H1 (cell line): ENCODE data around the gene GNAL. TPM values are rescaled to one million over a fixed set of nuclear protein-coding genes. Genes with fewer than 3 reads are reported as not detected.

Source experiments
- CTCF ChIA-PET: fragments of 300-600 bp; sonication (Branson Sonifier 250); formaldehyde crosslinking; loops from one replicate; lab custom pipeline; 2021; ENCODE audit not compliant: partially characterized antibody; lab: Charles Lee
- POLR2A ChIA-PET: fragments of 300-600 bp; sonication (Branson Sonifier 250); formaldehyde crosslinking; loops from one replicate; lab custom pipeline; 2021; ENCODE audit warnings: inconsistent platforms; ENCODE audit not compliant: partially characterized antibody; lab: Charles Lee
- DNase-seq, 2 experiments: peaks; one replicate each; pipeline versions ENCODE4 v3.0.0 to v3.0.0-alpha.2; 2010 to 2022; ENCODE audit warnings: low spot score in 2 of 2, low read depth in 1 of 2, mixed read lengths in 1 of 2
- FAIRE-seq: peaks from 2 replicates; lab custom pipeline; 2011; peaks lifted over from hg19 to GRCh38; lab: Jason Lieb, UNC
- H2AFZ ChIP-seq: 2 replicates; pipeline ENCODE4 v1.8.1; 2012; ENCODE audit warnings: low read length, inconsistent platforms
- H2AK5ac ChIP-seq: 2 replicates; pipeline ENCODE4 v1.6.1; 2013; ENCODE audit warnings: low read depth, low read length
- H2BK120ac ChIP-seq: replicated peaks from 2 replicates; pipeline ENCODE3; 2013; ENCODE audit warnings: low read depth, low read length, inconsistent platforms
- H2BK12ac ChIP-seq: 2 replicates; pipeline ENCODE4 v1.6.1; 2013; ENCODE audit warnings: low read depth, low read length
- H2BK15ac ChIP-seq: 2 replicates; pipeline ENCODE4 v1.6.1; 2013; ENCODE audit warnings: low read length
- H2BK20ac ChIP-seq: 2 replicates; pipeline ENCODE4 v1.6.1; 2013; ENCODE audit warnings: low read length
- H2BK5ac ChIP-seq: 2 replicates; pipeline ENCODE4 v1.6.1; 2013; ENCODE audit warnings: low read depth, low read length
- H3K14ac ChIP-seq: 2 replicates; pipeline ENCODE4 v1.6.1; 2013; ENCODE audit warnings: inconsistent platforms; ENCODE audit not compliant: insufficient read length
- H3K18ac ChIP-seq: 2 replicates; pipeline ENCODE4 v1.6.1; 2013; ENCODE audit warnings: low read length; ENCODE audit errors: extremely low read depth
- H3K23ac ChIP-seq: 2 replicates; pipeline ENCODE4 v1.6.1; 2013; ENCODE audit warnings: inconsistent platforms; ENCODE audit not compliant: insufficient read length
- H3K23me2 ChIP-seq: 2 replicates; pipeline ENCODE4 v1.6.1; 2013; ENCODE audit warnings: low read depth, low read length
- H3K27ac ChIP-seq: 2 replicates; pipeline ENCODE4 v1.6.1; 2011; ENCODE audit warnings: low read depth, low read length, inconsistent platforms
- H3K27me3 ChIP-seq, 4 experiments: replicated peaks in 1 of 4; 1 replicate in 1 of 4; 2 replicates in 3 of 4; pipeline versions ENCODE4 v1.6.1 to v1.8.1; 2011 to 2013; ENCODE audit warnings: low read length in 3 of 4, mild to moderate bottlenecking in 3 of 4, inconsistent platforms in 2 of 4, mixed read lengths in 2 of 4, moderate library complexity in 1 of 4; ENCODE audit not compliant: control insufficient read depth in 3 of 4, insufficient read depth in 3 of 4; ENCODE audit errors: extremely low read depth in 1 of 4
- H3K36me3 ChIP-seq, 4 experiments: 2 replicates each; pipeline versions ENCODE4 v1.6.1 to v1.8.1; 2011 to 2013; ENCODE audit warnings: mild to moderate bottlenecking in 4 of 4, low read length in 3 of 4, moderate library complexity in 2 of 4, control low read depth in 1 of 4, inconsistent platforms in 1 of 4; ENCODE audit not compliant: insufficient read depth in 4 of 4, control insufficient read depth in 2 of 4
- H3K4ac ChIP-seq: replicated peaks from 2 replicates; pipeline ENCODE3; 2013; ENCODE audit warnings: low read length, low read depth, mixed read lengths, inconsistent platforms; ENCODE audit not compliant: insufficient read length
- H3K4me1 ChIP-seq, 4 experiments: replicated peaks in 1 of 4; 1 replicate in 1 of 4; 2 replicates in 3 of 4; pipeline versions ENCODE4 v1.6.1 to v1.8.1; 2011 to 2013; ENCODE audit warnings: low read length in 3 of 4, inconsistent platforms in 2 of 4, mixed read lengths in 1 of 4; ENCODE audit not compliant: insufficient read depth in 4 of 4, control insufficient read depth in 3 of 4
- H3K4me2 ChIP-seq, 2 experiments: 2 replicates each; pipeline versions ENCODE4 v1.6.1 to v1.8.1; 2011 to 2013; ENCODE audit warnings: low read depth in 2 of 2, low read length in 2 of 2, control low read depth in 1 of 2, inconsistent platforms in 1 of 2, mild to moderate bottlenecking in 1 of 2; ENCODE audit not compliant: insufficient read depth in 1 of 2
- H3K4me3 ChIP-seq, 4 experiments: fragments of 200-600, 300-600 bp in 1 of 4; sonication (generic), shearing (Covaris generic), sonication (Bioruptor Twin) in 1 of 4; 2 replicates each; pipeline versions ENCODE4 v1.5.1 to v1.8.1; 2011 to 2016; ENCODE audit warnings: low read length in 4 of 4, low read depth in 3 of 4, control low read depth in 2 of 4, inconsistent platforms in 2 of 4, mild to moderate bottlenecking in 2 of 4, mixed read lengths in 1 of 4, moderate library complexity in 1 of 4; ENCODE audit not compliant: insufficient read depth in 2 of 4; ENCODE audit errors: extremely low read depth in 1 of 4
- H3K56ac ChIP-seq: replicated peaks from 2 replicates; pipeline ENCODE3; 2013; ENCODE audit warnings: low read depth, mild to moderate bottlenecking, mixed read lengths, low read length, inconsistent platforms; ENCODE audit not compliant: insufficient read length
- H3K79me1 ChIP-seq: 2 replicates; pipeline ENCODE4 v1.6.1; 2013; ENCODE audit warnings: low read depth, low read length, control low read depth
- H3K79me2 ChIP-seq, 2 experiments: 2 replicates each; pipeline versions ENCODE4 v1.6.1 to v1.8.1; 2012 to 2013; ENCODE audit warnings: low read length in 2 of 2, mild to moderate bottlenecking in 2 of 2, inconsistent platforms in 1 of 2; ENCODE audit not compliant: insufficient read depth in 2 of 2, control insufficient read depth in 1 of 2
- H3K9ac ChIP-seq, 4 experiments: replicated peaks in 1 of 4; 1 replicate in 1 of 4; 2 replicates in 3 of 4; pipeline versions ENCODE4 v1.6.1 to v1.8.1; 2011 to 2013; ENCODE audit warnings: low read depth in 3 of 4, low read length in 3 of 4, control low read depth in 2 of 4, mild to moderate bottlenecking in 2 of 4, moderate library complexity in 2 of 4, inconsistent platforms in 1 of 4; ENCODE audit errors: extremely low read depth in 1 of 4
- H3K9me3 ChIP-seq, 2 experiments: 2 replicates each; pipeline versions ENCODE4 v1.6.1 to v1.8.1; 2012 to 2013; ENCODE audit warnings: mild to moderate bottlenecking in 2 of 2, moderate library complexity in 2 of 2, control low read depth in 1 of 2, inconsistent platforms in 1 of 2, low read depth in 1 of 2, low read length in 1 of 2, mixed read lengths in 1 of 2; ENCODE audit not compliant: insufficient read depth in 2 of 2
- H4K20me1 ChIP-seq, 2 experiments: replicated peaks in 1 of 2; 2 replicates each; pipeline versions ENCODE3 to v1.8.1; 2011 to 2013; ENCODE audit warnings: inconsistent platforms in 2 of 2, low read length in 2 of 2, mild to moderate bottlenecking in 1 of 2; ENCODE audit not compliant: insufficient read depth in 2 of 2, control insufficient read depth in 1 of 2
- H4K5ac ChIP-seq: 2 replicates; pipeline ENCODE4 v1.6.1; 2013; ENCODE audit warnings: low read length, low read depth, mixed read lengths, inconsistent platforms; ENCODE audit not compliant: insufficient read length
- H4K8ac ChIP-seq: 2 replicates; pipeline ENCODE4 v1.8.0; 2013; ENCODE audit warnings: mild to moderate bottlenecking, moderate library complexity, low read length, inconsistent platforms; ENCODE audit not compliant: insufficient read depth; ENCODE audit errors: extremely low read depth
- H4K91ac ChIP-seq: replicated peaks from 2 replicates; pipeline ENCODE3; 2013; ENCODE audit warnings: low read length, mixed read lengths, inconsistent platforms; ENCODE audit not compliant: insufficient read length
- MAFK ChIP-seq: IDR thresholded peaks from 2 replicates; pipeline ENCODE4 v1.6.1; 2012; ENCODE audit warnings: low read depth, mild to moderate bottlenecking, improper control_type of control experiment, low read length
- SUZ12 ChIP-seq: fragments of 200-600 bp; sonication (generic); IDR thresholded peaks from 2 replicates; pipeline ENCODE4 v1.6.1; 2012; ENCODE audit warnings: mild to moderate bottlenecking, inconsistent platforms, low read length, moderate library complexity, mixed read lengths
- TCF12 ChIP-seq: IDR thresholded peaks from 2 replicates; pipeline ENCODE4 v1.6.1; 2011; ENCODE audit warnings: low read depth, mild to moderate bottlenecking, low read length
- WGBS, 2 experiments: shearing (Covaris generic) in 1 of 2; methylation state at CpG; one replicate each; pipeline versions ENCODE4 v1.1.6 to v1.1.7; 2013 to 2015; ENCODE audit warnings: low lambda C conversion rate in 2 of 2, mixed read lengths in 2 of 2, inconsistent platforms in 1 of 2, low coverage in 1 of 2, missing lambda C conversion rate in 1 of 2; ENCODE audit not compliant: insufficient replicate concordance in 2 of 2, insufficient coverage in 1 of 2, insufficient read length in 1 of 2; ENCODE audit errors: extremely low coverage in 1 of 2, missing lambda C conversion rate in 1 of 2; 5-methylcytosine and 5-hydroxymethylcytosine counted together
- polyA plus RNA-seq, 7 experiments: library from polyadenylated mRNA; depleted of rRNA in 3 of 7; stranded (reverse) in 5 of 7; unstranded in 2 of 7; fragments of >200 nt in 5 of 7; fragments of 200-250 nt in 2 of 7; gene quantifications; 1 replicate in 5 of 7; 2 replicates in 1 of 7; 4 replicates in 1 of 7; pipeline versions ENCODE4 v1.2.1 to v1.2.3, GENCODE V29; 2011 to 2013; ENCODE audit warnings: missing spikeins in 2 of 7, mixed read lengths in 2 of 7
- total RNA-seq: library from RNA; stranded (reverse); fragmentation: NEBNext Ultra II Directional; extraction: Animal tissue kit (Norgen Biotek cat#: 25700); gene quantifications from 2 replicates; pipeline ENCODE4 v1.2.1, GENCODE V29; 2021

Gene GNAL
- total and polyA plus RNA-seq, 2 of the 8 experiments (the other 6 are each of a cell fraction or from before 2014, with no cell fraction given) = 13.2 to 18.3 TPM

- Histone ChIP-seq H3K18ac (no peak overlapping the region), H4K5ac (no peak overlapping the region), H4K20me1 (no peaks in the 10 kb centered on the region), H3K27ac (no peak overlapping the region), H2BK15ac (no peak overlapping the region), H2AK5ac (no peak overlapping the region), H4K91ac (no peak overlapping the region), H4K8ac (no peak overlapping the region), H2BK20ac (no peak overlapping the region), H3K14ac (no peak overlapping the region), H3K4me3 (no peak overlapping the region), H3K56ac (no peak overlapping the region), H3K4me1 (peaks cover 1 to 6% (median 3%) of the 10 kb centered on the region in 4 experiments; a peak in 5 of 7 replicates), H3K79me2 (no peaks in the 10 kb centered on the region), H3K79me1 (no peaks in the 10 kb centered on the region), H3K23me2 (no peaks in the 10 kb centered on the region), H3K9me3 (no peaks in the 10 kb centered on the region), H3K23ac (no peak overlapping the region), H3K27me3 (no peaks in the 10 kb centered on the region), H3K4me2 (no peak overlapping the region), H2BK5ac (no peak overlapping the region), H2BK120ac (no peak overlapping the region), H3K4ac (no peak overlapping the region), H3K36me3 (peaks cover 0 to 4% (median 2%) of the 10 kb centered on the region in 4 experiments; a peak in 2 of 8 replicates), H3K9ac (no peak overlapping the region), H2BK12ac (no peak overlapping the region), H2AFZ (no peak overlapping the region)
- no peak for FAIRE-seq
- CTCF ChIA-PET = interaction anchor here (1.2 to 1.5 kb wide), 3 partner anchors 9 to 37 kb away, joined by 3 read pairs; no protein-coding TSS in a partner anchor
- DNase-seq = no peak
- POLR2A ChIA-PET = no interaction called here
- TF ChIP-seq TCF12 = no peak
- TF ChIP-seq MAFK = no peak
- TF ChIP-seq SUZ12 = no peak
- WGBS, 2 experiments = 100% methylated on average over 1 of the region's 1 CpG; no CpG with 5 or more reads in 1 of the 2 experiments
These were observed 208.7 kb downstream of the GNAL start for GRCh38 chr18:11897781-11898180.
